Caco-2 (cell line): ENCODE results near the gene MRGPRF. TPM values are rescaled to one million over a fixed set of nuclear protein-coding genes. Genes with fewer than 3 reads are reported as not detected.

Experiments
- BruUV-seq: library from RNA; stranded (reverse); fragments of 400-500 nt; replicated peaks from 2 replicates; lab custom pipeline; 2021; lab: Mats Ljungman, UMichigan
- CTCF ChIA-PET: fragments of 300-600 bp; sonication (Branson Sonifier 250); formaldehyde crosslinking; loops from one replicate; lab custom pipeline; 2022; ENCODE audit warnings: antibody characterized with exemption; lab: Charles Lee
- POLR2A ChIA-PET: fragments of 300-600 bp; sonication (Branson Sonifier 250); formaldehyde crosslinking; loops from one replicate; lab custom pipeline; 2022; ENCODE audit warnings: antibody characterized with exemption; lab: Charles Lee
- DNase-seq, 2 experiments: peaks; one replicate each; pipeline versions ENCODE4 v3.0.0 to v3.0.0-alpha.2; 2020 to 2022
- H3K27me3 ChIP-seq: replicated peaks from 2 replicates; pipeline ENCODE4 v1.6.0; 2011; ENCODE audit warnings: low read length; ENCODE audit not compliant: control insufficient read depth, insufficient read depth
- H3K36me3 ChIP-seq: 2 replicates; pipeline ENCODE4 v1.5.1; 2011; ENCODE audit warnings: low read length; ENCODE audit not compliant: control insufficient read depth, insufficient read depth
- H3K4me1 ChIP-seq: fragments of 250-450 bp; sonication (Bioruptor Pico); 2 replicates; pipeline ENCODE4 v1.5.1; 2020; ENCODE audit warnings: mild to moderate bottlenecking
- H3K4me3 ChIP-seq: 2 replicates; pipeline ENCODE4 v1.5.1; 2011; ENCODE audit warnings: low read depth, mild to moderate bottlenecking, control low read depth, low read length
- H3K9me3 ChIP-seq: fragments of 250-450 bp; sonication (Bioruptor Pico); 2 replicates; pipeline ENCODE4 v1.5.1; 2020; ENCODE audit warnings: mild to moderate bottlenecking, moderate library complexity
- H3K27ac Mint-ChIP-seq: one replicate; pipeline ENCODE4 v1.8.0; 2022; ENCODE audit warnings: mixed read lengths; ENCODE audit not compliant: unreplicated experiment
- H3K27me3 Mint-ChIP-seq: one replicate; pipeline ENCODE4 v1.8.0; 2022; ENCODE audit warnings: mixed read lengths; ENCODE audit not compliant: insufficient read depth, unreplicated experiment
- H3K36me3 Mint-ChIP-seq: one replicate; pipeline ENCODE4 v1.8.0; 2022; ENCODE audit warnings: mild to moderate bottlenecking, mixed read lengths; ENCODE audit not compliant: insufficient read depth, unreplicated experiment
- H3K4me1 Mint-ChIP-seq: one replicate; pipeline ENCODE4 v1.8.0; 2022; ENCODE audit warnings: low read depth, mixed read lengths; ENCODE audit not compliant: unreplicated experiment
- H3K4me3 Mint-ChIP-seq: one replicate; pipeline ENCODE4 v1.8.0; 2022; ENCODE audit warnings: mild to moderate bottlenecking, moderate library complexity, mixed read lengths; ENCODE audit not compliant: unreplicated experiment
- H3K9me3 Mint-ChIP-seq: one replicate; pipeline ENCODE4 v1.8.0; 2022; ENCODE audit warnings: mixed read lengths; ENCODE audit not compliant: unreplicated experiment
- CTCF ChIP-seq, 2 experiments: fragments of 200-600 bp in 1 of 2; IDR thresholded peaks; 1 replicate in 1 of 2; 2 replicates in 1 of 2; pipeline versions ENCODE4 v1.5.1 to v1.8.0; 2011 to 2022; ENCODE audit warnings: antibody characterized with exemption in 1 of 2, control low read depth in 1 of 2, inconsistent platforms in 1 of 2, low read depth in 1 of 2, low read length in 1 of 2, mild to moderate bottlenecking in 1 of 2, moderate library complexity in 1 of 2; ENCODE audit not compliant: insufficient read depth in 1 of 2, severe bottlenecking in 1 of 2, unreplicated experiment in 1 of 2
- intact Hi-C: fragments of 100-400 bp; cut with micrococcal nuclease; formaldehyde crosslinking; loops from one replicate; pipeline ENCODE4 v1.10.0; 2022; ENCODE audit not compliant: unreplicated experiment
- total RNA-seq: library from RNA; stranded (reverse); gene quantifications from 2 replicates; pipeline ENCODE4 v1.2.3, GENCODE V29; 2022

Gene MRGPRF
- total RNA-seq, 1 experiment from 2014 or later: 0.14 TPM

- Mint-ChIP-seq H3K4me3 (no peak overlapping the region), H3K9me3 (no peaks in the 10 kb centered on the region), H3K27ac (no peak overlapping the region), H3K36me3 (no peaks in the 10 kb centered on the region), H3K4me1 (peaks cover 23% of the 10 kb centered on the region), H3K27me3 (no peaks in the 10 kb centered on the region)
- peak in 1 of 2 experiments; percentile 22 for DNase-seq
- H3K27me3 ChIP-seq: no peaks in the 10 kb centered on the region
- intact Hi-C loops: no loop called here
- H3K36me3 ChIP-seq: no peaks in the 10 kb centered on the region
- POLR2A ChIA-PET: no interaction called here
- peaks cover 12% of the 10 kb centered on the region for H3K4me1 ChIP-seq
- no peak for TF ChIP-seq CTCF (IDR thresholded peaks at IDR 0.05; ENCODE audit: insufficient read depth in 1 of 2, low read depth in 1 of 2, low read length in 1 of 2, severe bottlenecking in 1 of 2, unreplicated experiment in 1 of 2)
- CTCF ChIA-PET: no interaction called here
- H3K4me3 ChIP-seq: no peak overlapping the region
- no TSS peak for BruUV-seq
- 0 out of 2 replicates have a peak, but pooled peaks cover 5% of the 10 kb centered on the region for H3K9me3 ChIP-seq
Observed at GRCh38 chr11:68973219-68973618, 39.8 kb downstream of the MRGPRF start.

GRCh38 chr11:68970921-68971636 is 42.0 kb downstream of the MRGPRF start:
- Histone ChIP-seq H3K4me3 (no peak overlapping the region), H3K36me3 (no peaks in the 10 kb centered on the region), H3K9me3 (0 out of 2 replicates have a peak, but pooled peaks cover 5% of the 10 kb centered on the region), H3K27me3 (no peaks in the 10 kb centered on the region), H3K4me1 (peaks cover 12% of the 10 kb centered on the region)
- no peaks in the 10 kb centered on the region for H3K27me3 Mint-ChIP-seq
- no peaks in the 10 kb centered on the region for H3K36me3 Mint-ChIP-seq
- peaks cover 23% of the 10 kb centered on the region for H3K4me1 Mint-ChIP-seq
- no peak overlapping the region for H3K27ac Mint-ChIP-seq
- CTCF ChIA-PET: no interaction called here
- TF ChIP-seq CTCF (IDR thresholded peaks at IDR 0.05; ENCODE audit: insufficient read depth in 1 of 2, low read depth in 1 of 2, low read length in 1 of 2, severe bottlenecking in 1 of 2, unreplicated experiment in 1 of 2): no peak
- no peak overlapping the region for H3K4me3 Mint-ChIP-seq
- intact Hi-C loops: no loop called here
- peak in 1 of 2 experiments; percentile 34 for DNase-seq
- no TSS peak for BruUV-seq
- POLR2A ChIA-PET: no interaction called here
- no peaks in the 10 kb centered on the region for H3K9me3 Mint-ChIP-seq

GRCh38 chr11:68969386-68969785 is 43.7 kb downstream of the MRGPRF start:
- intact Hi-C loops: loop anchor here (5.0 kb wide), 1 partner anchor 33 kb away; no protein-coding TSS in a partner anchor
- POLR2A ChIA-PET: no interaction called here
- no peaks in the 10 kb centered on the region for H3K27me3 Mint-ChIP-seq

More at GRCh38 chr11:68969386-68969785, 43.7 kb downstream of the MRGPRF start:
- H3K36me3 ChIP-seq: no peaks in the 10 kb centered on the region
- CTCF ChIA-PET: interaction anchor here (0.7 kb wide), 1 partner anchor 337 kb away, joined by 4 read pairs; no protein-coding TSS in a partner anchor
- H3K4me3 Mint-ChIP-seq: no peak overlapping the region
- H3K4me1 Mint-ChIP-seq: peaks cover 18% of the 10 kb centered on the region
- H3K27me3 ChIP-seq: no peaks in the 10 kb centered on the region
- peak in 1 of 2 experiments; percentile 30 for DNase-seq
- no peaks in the 10 kb centered on the region for H3K9me3 ChIP-seq
- H3K9me3 Mint-ChIP-seq: no peaks in the 10 kb centered on the region
- H3K4me1 ChIP-seq: peaks cover 12% of the 10 kb centered on the region
- TF ChIP-seq CTCF (IDR thresholded peaks at IDR 0.05; ENCODE audit: insufficient read depth in 1 of 2, low read depth in 1 of 2, low read length in 1 of 2, severe bottlenecking in 1 of 2, unreplicated experiment in 1 of 2): no peak
- H3K4me3 ChIP-seq: no peak overlapping the region
- no TSS peak for BruUV-seq
- H3K36me3 Mint-ChIP-seq: no peaks in the 10 kb centered on the region
- no peak overlapping the region for H3K27ac Mint-ChIP-seq
